Stimulated activated CD4-positive, alpha-beta T cell treated with anti-CD3 and anti-CD28 coated beads, Interleukin-1b, Interleukin-23, amount 100 ng/mL, for 24 hours (primary cell): ENCODE data around the gene TSPAN9.

Experiments used
- DNase-seq, 4 experiments: peaks; one replicate each; pipeline ENCODE4 v3.0.0-alpha.2; 2020; ENCODE audit warnings: low read depth in 4 of 4, low spot score in 1 of 4

Gene TSPAN9

DNA sequence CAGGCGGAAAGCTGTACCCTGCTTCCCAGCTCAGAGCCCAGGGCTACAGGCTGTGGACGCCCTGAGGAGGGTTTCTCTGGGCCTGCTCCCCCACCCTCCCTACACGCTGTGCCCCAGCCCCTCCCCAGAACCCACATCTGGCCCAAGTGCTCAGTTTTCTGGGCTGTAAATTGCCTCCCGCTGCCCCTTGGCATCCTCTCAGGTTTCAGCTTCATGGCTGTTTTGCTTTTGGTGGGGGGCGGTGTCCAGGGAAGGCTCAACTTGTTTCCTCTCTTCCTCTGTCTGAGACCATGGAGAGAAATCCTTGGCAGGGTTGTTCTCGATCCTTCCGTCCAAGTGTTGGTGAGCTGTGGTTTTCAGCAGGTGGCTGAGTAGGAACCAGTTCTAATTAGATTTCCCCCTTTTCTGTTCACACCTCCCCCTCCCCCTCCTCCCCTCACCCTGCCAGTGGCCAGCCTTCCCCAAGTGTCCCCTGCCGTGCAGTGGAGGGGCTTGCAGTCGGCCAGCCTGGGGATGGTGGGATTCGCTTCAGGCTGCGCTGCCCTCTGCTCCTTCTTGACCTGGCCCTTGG, 61.8 kb downstream of the TSPAN9 start:
- DNase-seq: no peak

- DNase-seq: no peak
Measured at GRCh38 chr12:3139760-3140159, 62.6 kb downstream of the TSPAN9 start.

DNA sequence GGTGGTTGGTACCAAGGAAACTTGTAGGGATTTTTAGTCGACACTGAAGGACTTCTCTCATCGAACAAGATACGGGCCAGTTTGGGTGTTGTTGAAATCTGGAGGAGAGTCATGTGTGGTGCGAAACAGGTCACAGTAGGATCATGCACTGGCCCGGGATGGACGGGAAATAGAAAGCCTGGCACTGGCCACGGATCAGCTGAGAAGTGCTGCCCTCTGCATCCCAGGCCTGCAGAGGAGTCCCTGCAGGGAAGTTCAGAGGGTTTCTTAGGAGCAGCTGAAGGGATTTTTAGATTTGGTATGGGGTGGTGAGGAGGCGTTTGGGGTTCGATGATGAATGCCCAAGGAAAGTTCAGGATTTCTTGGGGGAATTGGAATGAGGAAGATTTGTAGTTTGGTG, 63.1 kb downstream of the TSPAN9 start:
- DNase-seq: no peak

GRCh38 chr12:3141339-3142321, 64.5 kb downstream of the TSPAN9 start:
- no peak for DNase-seq

GRCh38 chr12:3142386-3142785, 65.2 kb downstream of the TSPAN9 start:
- DNase-seq: no peak

DNA sequence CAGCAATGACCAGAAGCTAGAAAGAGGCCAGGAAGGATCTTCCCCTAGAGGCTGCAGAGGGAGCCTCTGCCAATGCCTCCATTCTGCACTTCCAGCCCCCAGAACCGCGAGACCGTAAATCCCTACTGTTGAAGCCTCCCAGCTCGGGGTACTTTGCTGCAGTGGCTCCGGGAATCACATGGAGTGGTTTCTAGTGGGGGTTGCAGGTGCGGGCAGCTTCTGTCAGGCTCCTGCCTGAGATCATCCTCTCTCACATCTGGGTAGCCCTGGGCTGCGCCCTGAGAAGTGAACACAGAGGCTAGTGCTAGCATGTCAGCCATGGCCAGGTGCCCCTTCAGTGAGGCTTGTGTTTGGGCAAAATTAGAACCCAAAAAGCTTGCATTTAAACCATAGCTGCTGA, 67.3 kb downstream of the TSPAN9 start:
- DNase-seq: no peak

DNA sequence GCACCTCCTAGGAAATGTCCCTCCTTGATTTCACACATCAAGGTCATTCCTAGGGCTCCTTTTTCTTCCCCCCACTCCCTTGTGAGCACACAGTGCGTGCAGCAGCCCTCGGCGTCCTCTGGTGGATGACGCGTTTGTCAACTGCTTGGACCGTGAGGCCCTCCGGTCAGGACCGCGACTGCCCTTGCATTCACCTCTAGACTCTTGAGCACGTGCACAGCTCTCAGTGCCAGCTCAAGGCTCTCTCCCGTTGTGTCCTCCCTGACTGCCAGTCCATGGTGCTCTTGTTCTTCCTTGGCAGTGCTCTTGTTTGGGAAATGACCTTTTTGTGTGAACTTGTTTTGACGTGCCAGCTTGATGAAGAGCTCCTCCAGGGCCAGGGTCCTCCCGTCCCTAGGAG, 67.9 kb downstream of the TSPAN9 start:
- no peak for DNase-seq

DNA sequence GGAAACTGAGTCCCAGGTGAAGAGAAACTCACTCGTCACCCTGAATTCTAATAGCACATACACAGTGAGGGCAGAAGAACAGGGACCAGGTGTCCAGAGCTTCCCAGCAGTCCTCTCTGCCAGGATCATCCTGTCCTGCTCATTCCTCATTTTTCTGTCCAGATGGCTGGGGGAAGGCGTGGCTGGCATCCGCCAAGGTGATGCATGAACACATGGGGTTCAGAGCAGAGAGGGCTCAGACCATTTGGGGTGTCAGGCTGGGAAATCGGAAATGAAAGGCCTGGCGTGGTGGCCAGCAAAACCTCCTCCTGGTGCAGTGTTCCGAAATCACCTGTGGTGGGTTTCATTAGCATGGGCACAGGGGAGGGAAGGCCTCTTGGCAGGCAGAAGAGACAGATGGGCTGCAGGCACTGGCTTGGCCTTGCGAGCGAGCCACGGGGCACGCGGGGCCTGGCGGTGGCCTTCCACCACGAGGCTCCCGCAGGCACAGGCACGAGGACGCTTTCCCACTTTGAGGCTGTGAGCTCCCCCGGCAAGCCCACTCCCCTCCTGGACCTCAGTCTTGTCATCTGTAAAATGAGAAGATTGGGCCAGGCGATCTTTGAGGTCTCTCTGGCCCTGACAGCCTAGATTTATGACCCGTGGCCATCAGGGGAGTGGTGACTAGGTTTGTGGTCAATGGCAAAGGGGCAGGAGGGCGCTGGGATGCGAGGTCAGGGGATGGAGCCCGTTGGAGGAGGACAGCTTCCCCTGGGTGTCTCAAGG, 68.5 kb downstream of the TSPAN9 start:
- DNase-seq: no peak

- no peak for DNase-seq
Measured at GRCh38 chr12:3147260-3147659, 70.1 kb downstream of the TSPAN9 start.

DNA sequence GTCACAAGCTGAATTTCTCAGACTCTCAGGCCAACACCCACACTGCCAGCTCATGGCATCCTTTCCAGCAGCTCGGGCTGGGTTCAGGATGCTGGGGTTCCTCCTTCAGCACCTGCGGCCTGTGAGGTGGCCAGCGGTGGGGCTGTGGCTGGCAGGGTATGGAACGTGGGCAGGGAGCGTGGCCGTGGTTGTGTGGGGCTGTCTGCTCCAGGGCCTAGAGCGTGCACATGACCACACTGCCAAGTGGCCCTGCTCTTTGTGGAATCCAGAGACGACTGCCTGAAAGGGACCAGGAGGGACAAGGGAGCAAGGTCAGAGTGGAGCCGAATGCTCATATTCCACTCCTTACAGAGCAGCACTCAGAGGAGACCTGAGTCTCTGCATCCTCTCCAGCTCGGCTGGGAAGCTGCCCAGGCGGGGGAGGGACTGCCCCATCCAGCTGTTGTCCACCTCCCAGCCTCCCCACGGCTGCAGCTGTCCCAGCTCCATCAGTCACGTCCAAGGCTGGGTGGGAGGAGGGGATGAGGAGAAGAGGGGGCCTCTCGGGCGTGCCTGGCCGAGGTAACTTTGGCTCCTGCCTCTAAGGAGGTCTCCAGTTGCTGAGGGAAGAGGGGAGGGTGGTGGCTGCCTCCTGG, 71.3 kb downstream of the TSPAN9 start:
- DNase-seq: no peak

DNA sequence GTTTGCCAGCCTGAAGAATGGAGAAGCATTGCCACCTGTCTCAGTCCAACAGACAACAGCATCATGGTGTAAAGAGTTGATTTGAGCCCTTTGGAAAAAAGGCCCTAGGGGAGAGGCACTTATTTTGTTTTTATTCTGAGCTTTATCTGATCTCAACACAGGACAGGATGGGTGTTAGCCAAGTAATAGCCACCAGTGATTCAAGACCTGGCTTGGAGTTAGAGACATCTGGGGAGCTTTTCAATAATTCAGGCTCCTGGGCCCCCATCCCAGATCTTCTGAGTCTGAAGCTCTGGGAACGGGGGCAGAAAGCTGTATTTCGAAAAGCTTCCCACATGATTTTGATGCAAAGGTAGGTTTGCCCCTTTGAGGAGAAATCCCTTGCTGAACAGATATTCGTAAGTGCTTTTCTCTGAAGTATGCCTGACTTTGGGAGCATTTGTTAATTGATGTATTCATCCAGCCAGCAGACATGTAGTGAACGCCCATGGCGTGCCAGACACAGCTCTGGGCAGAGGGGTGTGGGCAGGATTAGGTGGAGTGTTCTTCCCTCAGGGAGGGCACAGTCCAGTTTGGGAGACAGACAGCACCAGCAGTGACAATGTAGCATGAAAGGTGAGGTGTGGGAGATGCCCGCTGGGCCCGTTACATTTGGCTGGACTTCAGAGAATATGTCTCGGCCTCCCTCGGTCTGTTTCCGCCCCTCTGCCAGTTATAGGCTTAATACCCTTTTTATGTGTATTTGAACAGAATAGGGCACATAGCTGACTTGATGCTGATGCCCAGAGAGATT, 72.5 kb downstream of the TSPAN9 start:
- no peak for DNase-seq

GRCh38 chr12:3150308-3150670, 73.1 kb downstream of the TSPAN9 start:
- DNase-seq: no peak

- DNase-seq: no peak
Measured at GRCh38 chr12:3150931-3151835, 74.0 kb downstream of the TSPAN9 start.

DNA sequence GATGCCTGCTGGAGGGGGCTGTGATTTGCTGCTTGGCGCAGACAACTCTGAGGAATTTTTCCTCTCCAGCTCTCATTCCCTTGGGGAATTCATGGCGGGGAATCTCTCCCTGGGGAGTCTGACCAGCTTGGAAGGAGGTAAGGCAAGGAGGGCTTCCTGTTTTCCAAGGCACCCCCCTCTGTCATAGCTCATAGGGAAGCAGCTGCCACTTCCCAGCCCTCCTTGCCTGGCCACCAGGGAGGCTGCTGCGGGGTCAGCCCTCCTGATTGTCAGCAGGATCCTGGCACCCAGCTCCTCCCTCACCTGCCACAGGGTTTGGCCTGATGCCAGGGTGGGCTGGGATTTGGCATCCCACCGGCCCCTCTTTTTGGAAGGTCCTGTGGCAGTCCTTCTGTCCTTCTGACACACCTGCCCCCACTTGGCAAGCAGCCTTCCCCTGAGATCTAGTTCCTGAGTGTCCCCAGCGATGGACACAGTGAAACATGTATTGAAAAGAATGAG, 74.9 kb downstream of the TSPAN9 start:
- no peak for DNase-seq

DNA sequence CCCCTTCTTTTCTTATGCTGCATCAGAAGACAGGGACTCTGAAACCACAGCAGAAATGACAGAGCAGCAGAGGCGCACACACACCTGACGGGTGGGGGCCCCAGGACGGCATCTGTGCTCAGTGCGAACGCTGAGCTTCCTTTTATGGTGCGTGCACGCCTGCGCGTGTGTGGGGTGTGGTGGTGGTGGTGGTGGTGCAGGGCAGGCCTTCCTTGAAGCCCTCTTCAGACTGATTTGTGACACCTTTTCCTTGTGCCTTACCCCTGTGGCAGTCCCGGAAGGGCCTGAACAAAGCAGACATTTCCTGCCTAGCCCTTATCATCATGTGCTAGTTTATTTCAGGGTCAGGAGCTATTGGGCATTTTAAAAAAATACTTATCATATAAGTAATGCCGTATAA, 75.7 kb downstream of the TSPAN9 start:
- DNase-seq: peak in 1 of 4 experiments; percentile 6

GRCh38 chr12:3154006-3154405, 76.8 kb downstream of the TSPAN9 start:
- no peak for DNase-seq

DNA sequence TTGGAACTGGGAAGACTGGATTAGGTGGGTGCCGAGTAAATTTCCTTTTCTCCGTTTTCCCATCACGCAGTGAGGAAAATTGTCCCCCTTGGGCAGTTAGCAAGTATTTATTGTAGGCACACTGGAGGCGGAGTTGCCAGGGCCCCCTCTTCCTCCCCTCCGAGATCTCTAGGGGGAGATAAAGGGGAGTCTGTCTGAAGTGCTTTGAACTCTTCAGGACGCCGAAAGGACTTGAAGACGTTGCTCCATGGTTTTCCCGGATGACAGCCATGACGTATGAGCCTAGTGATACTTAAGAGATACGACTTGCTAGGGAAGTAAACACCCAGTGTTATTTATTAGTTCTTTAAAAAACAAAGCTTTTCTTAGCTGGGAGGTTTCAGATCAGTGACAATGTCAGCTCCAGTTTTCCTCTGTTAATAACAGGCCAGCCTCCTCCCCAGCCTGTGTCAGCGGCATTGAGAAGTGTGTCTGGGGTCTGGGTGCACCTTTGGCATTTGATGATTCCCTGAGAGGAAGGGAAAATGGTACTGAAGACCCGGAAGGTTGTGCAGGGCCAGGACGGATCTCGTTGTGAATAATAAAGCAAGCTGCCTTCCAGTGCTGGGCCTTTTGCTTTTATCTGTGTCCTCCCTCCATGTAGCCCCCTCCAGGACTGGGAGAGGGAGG, 78.7 kb downstream of the TSPAN9 start:
- no peak for DNase-seq

DNA sequence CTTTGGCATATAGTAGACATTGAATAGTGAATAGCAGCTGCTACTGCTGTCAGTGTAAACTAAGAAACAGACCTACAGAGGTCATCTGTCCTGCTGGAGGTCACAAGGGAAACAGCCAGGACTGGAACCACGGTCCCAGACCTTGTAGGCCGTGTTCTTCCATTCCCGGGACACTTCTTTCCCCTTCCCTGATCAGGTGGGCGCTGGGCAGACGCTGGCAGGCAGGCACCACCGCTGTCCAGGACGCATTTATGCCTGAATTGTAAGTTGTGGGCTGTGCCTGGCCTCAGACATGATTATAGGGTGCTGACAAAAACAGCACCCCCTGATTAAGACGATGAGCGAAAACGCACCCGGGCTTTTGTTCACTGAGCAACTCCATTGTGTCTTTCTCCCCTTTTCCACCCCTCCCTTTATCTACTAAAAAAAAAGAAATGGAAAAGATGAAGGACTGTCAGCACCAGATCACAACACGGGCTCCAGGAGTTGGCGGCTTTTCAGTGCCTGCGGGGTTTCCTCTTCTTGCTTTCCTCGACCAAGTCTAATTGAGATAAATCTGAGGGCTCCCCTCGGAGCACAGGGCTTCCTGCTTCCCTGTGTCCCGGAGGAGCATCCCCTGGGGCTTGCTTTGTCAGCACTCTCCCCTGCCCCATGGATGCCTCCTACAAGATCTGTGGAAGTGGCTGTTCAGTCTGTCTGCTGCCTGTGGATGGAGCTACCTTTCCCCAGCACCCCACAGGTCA, 80.6 kb downstream of the TSPAN9 start:
- DNase-seq: no peak
